ENCODE measurements around the gene FOXC1. TPM values are rescaled to one million over a fixed set of nuclear protein-coding genes. Genes with fewer than 3 reads are reported as not detected.

FOXC1 gene
- total RNA-seq, 1 experiment from 2014 or later, result 6.7 TPM

GRCh38 chr6:1572892-1573291 lies 36.8 kb upstream of the FOXC1 start:
- no peak overlapping the region for H3K27ac ChIP-seq (ENCODE audit: low read length)
- ATAC-seq (no peak), DNase-seq (ENCODE audit: low read depth, low spot score) (no peak)
- H3K36me3 ChIP-seq (ENCODE audit: control insufficient read depth, insufficient read depth, low read length), result no peaks in the 10 kb centered on the region
- POLR2A ChIA-PET, result no interaction called here
- no peak for TF ChIP-seq TCF7L2 (IDR thresholded peaks at IDR 0.05; ENCODE audit: low read depth, low read length)
- no peak for TF ChIP-seq REST (IDR thresholded peaks at IDR 0.05; ENCODE audit: insufficient read depth in 1 of 2, low read depth in 2 of 2, low read length in 1 of 2)
- no peak for TF ChIP-seq CTCF (IDR thresholded peaks at IDR 0.05)
- no peak for TF ChIP-seq SIN3A (IDR thresholded peaks at IDR 0.05; ENCODE audit: borderline replicate concordance, insufficient read depth, low read depth, low read length)
- TF ChIP-seq POLR2AphosphoS5 (IDR thresholded peaks at IDR 0.05; ENCODE audit: low read depth, low read length), result no peak
- in situ Hi-C loops (cut with HindIII; ENCODE audit: low pct_unique_long_range_greater_than_20kb, low sequenced_read_pairs) (no loop called here), intact Hi-C loops (cut with micrococcal nuclease; ENCODE audit: unreplicated experiment) (no loop called here)
- BruUV-seq (replicated peaks), result no TSS peak
- CTCF ChIA-PET, result no interaction called here
- no peaks in the 10 kb centered on the region for H3K4me1 ChIP-seq (ENCODE audit: control insufficient read depth, insufficient read depth, low read length)
- no peak overlapping the region for H3K4me3 ChIP-seq (ENCODE audit: low read depth in 2 of 2, low read length in 2 of 2)
- no peaks in the 10 kb centered on the region; the same call in 1 of the 2 replicates for H3K27me3 ChIP-seq (ENCODE audit: control insufficient read depth, insufficient read depth, low read length)
- H3K9me3 ChIP-seq (ENCODE audit: control insufficient read depth, insufficient read depth, low read depth, low read length), result peaks cover 11% of the 10 kb centered on the region; the same call in 1 of the 2 replicates

GRCh38 chr6:1574083-1574761 lies 35.5 kb upstream of the FOXC1 start:
- no peak overlapping the region for H3K4me3 ChIP-seq (ENCODE audit: low read depth in 2 of 2, low read length in 2 of 2)
- no peak for ATAC-seq
- H3K4me1 ChIP-seq (ENCODE audit: control insufficient read depth, insufficient read depth, low read length), result no peaks in the 10 kb centered on the region
- DNase-seq (ENCODE audit: low read depth, low spot score), result no peak
- H3K9me3 ChIP-seq (ENCODE audit: control insufficient read depth, insufficient read depth, low read depth, low read length), result peaks cover 11% of the 10 kb centered on the region; the same call in 1 of the 2 replicates
- POLR2A ChIA-PET, result no interaction called here
- no peaks in the 10 kb centered on the region; the same call in none of the 2 replicates for H3K27me3 ChIP-seq (ENCODE audit: control insufficient read depth, insufficient read depth, low read length)
- BruUV-seq (replicated peaks), result no TSS peak
- in situ Hi-C loops (cut with HindIII; ENCODE audit: low pct_unique_long_range_greater_than_20kb, low sequenced_read_pairs), result no loop called here
- intact Hi-C loops (cut with micrococcal nuclease; ENCODE audit: unreplicated experiment), result no loop called here
- H3K27ac ChIP-seq (ENCODE audit: low read length), result no peak overlapping the region
- TF ChIP-seq POLR2AphosphoS5 (IDR thresholded peaks at IDR 0.05; ENCODE audit: low read depth, low read length) (no peak), SIN3A (IDR thresholded peaks at IDR 0.05; ENCODE audit: borderline replicate concordance, insufficient read depth, low read depth, low read length) (no peak), CTCF (IDR thresholded peaks at IDR 0.05) (no peak), TCF7L2 (IDR thresholded peaks at IDR 0.05; ENCODE audit: low read depth, low read length) (no peak), REST (IDR thresholded peaks at IDR 0.05; ENCODE audit: insufficient read depth in 1 of 2, low read depth in 2 of 2, low read length in 1 of 2) (no peak)
- CTCF ChIA-PET, result no interaction called here
- H3K36me3 ChIP-seq (ENCODE audit: control insufficient read depth, insufficient read depth, low read length), result no peaks in the 10 kb centered on the region

All from Panc1 (cell line).